ENCODE results near the gene SIGLEC14. TPM values are rescaled to one million over a fixed set of nuclear protein-coding genes. Genes with fewer than 3 reads are reported as not detected.

SIGLEC14 gene
- total RNA-seq, 3 donors from 2014 or later, result 3.5 to 7.9 TPM; not detected in 1

- no peak for TF ChIP-seq CTCF (IDR thresholded peaks at IDR 0.05)
- H3K4me3 ChIP-seq, result no peak overlapping the region
- no peak for DNase-seq
- intact Hi-C loops (cut with DNase I, micrococcal nuclease), result no loop called here
- no peaks in the 10 kb centered on the region for H3K9me3 ChIP-seq
- H3K4me1 ChIP-seq (ENCODE audit: low read depth), result no peaks in the 10 kb centered on the region
- H3K36me3 ChIP-seq (ENCODE audit: low read depth), result no peaks in the 10 kb centered on the region
- ATAC-seq, result no peak
Observed at GRCh38 chr19:51663650-51664049, 17.0 kb upstream of the SIGLEC14 start.

GRCh38 chr19:51660975-51661600, 14.5 kb upstream of the SIGLEC14 start:
- intact Hi-C loops (cut with DNase I, micrococcal nuclease), result no loop called here
- H3K36me3 ChIP-seq (ENCODE audit: low read depth), result no peaks in the 10 kb centered on the region
- ATAC-seq, result peak; percentile 66
- TF ChIP-seq CTCF (IDR thresholded peaks at IDR 0.05), result no peak
- peak; percentile 55 to 76 (median 57) for DNase-seq
- H3K4me3 ChIP-seq, result no peak overlapping the region
- H3K9me3 ChIP-seq, result no peaks in the 10 kb centered on the region
- no peaks in the 10 kb centered on the region for H3K4me1 ChIP-seq (ENCODE audit: low read depth)

GRCh38 chr19:51654783-51655182, 8.2 kb upstream of the SIGLEC14 start:
- H3K36me3 ChIP-seq (ENCODE audit: low read depth), result no peaks in the 10 kb centered on the region
- H3K4me1 ChIP-seq (ENCODE audit: low read depth), result no peaks in the 10 kb centered on the region
- no peak overlapping the region for H3K4me3 ChIP-seq
- DNase-seq (no peak), ATAC-seq (no peak)
- TF ChIP-seq CTCF (IDR thresholded peaks at IDR 0.05), result no peak
- intact Hi-C loops (cut with DNase I, micrococcal nuclease), result loop anchor here in 1 of 2 donors (5.0 kb wide), 1 partner anchor 177 kb away; the partner anchor contains the start of gene CEACAM18
- H3K9me3 ChIP-seq, result peaks cover 2% of the 10 kb centered on the region

GRCh38 chr19:51653162-51653561, 6.5 kb upstream of the SIGLEC14 start:
- ATAC-seq (no peak), DNase-seq (no peak)
- intact Hi-C loops (cut with DNase I, micrococcal nuclease), result no loop called here

GRCh38 chr19:51652266-51652665, 5.6 kb upstream of the SIGLEC14 start:
- DNase-seq (no peak), ATAC-seq (no peak)
- intact Hi-C loops (cut with DNase I, micrococcal nuclease), result no loop called here
- no peaks in the 10 kb centered on the region for H3K36me3 ChIP-seq (ENCODE audit: low read depth)
- no peak overlapping the region for H3K4me3 ChIP-seq
- TF ChIP-seq CTCF (IDR thresholded peaks at IDR 0.05), result no peak
- H3K4me1 ChIP-seq (ENCODE audit: low read depth), result no peaks in the 10 kb centered on the region
- peaks cover 2% of the 10 kb centered on the region for H3K9me3 ChIP-seq

More at GRCh38 chr19:51653162-51653561, 6.5 kb upstream of the SIGLEC14 start:
- H3K4me1 ChIP-seq (ENCODE audit: low read depth), result no peaks in the 10 kb centered on the region
- TF ChIP-seq CTCF (IDR thresholded peaks at IDR 0.05), result no peak
- no peaks in the 10 kb centered on the region for H3K36me3 ChIP-seq (ENCODE audit: low read depth)
- H3K9me3 ChIP-seq, result peaks cover 2% of the 10 kb centered on the region
- no peak overlapping the region for H3K4me3 ChIP-seq

Measured in mucosa of descending colon (tissue), 3 donors.